GM12865 (cell line): ENCODE data around the gene LAMA2.

ENCODE experiments used
- DNase-seq: peaks from one replicate; pipeline ENCODE4 v3.0.0; 2010; ENCODE audit warnings: low read depth
- H3K4me3 ChIP-seq: 2 replicates; pipeline ENCODE4 v1.5.1; 2011; ENCODE audit warnings: mild to moderate bottlenecking, low read depth, low read length, control low read depth
- CTCF ChIP-seq: IDR thresholded peaks from 2 replicates; pipeline ENCODE4 v1.5.1; 2011; ENCODE audit warnings: low read length, control low read depth, low read depth, inconsistent platforms; ENCODE audit not compliant: insufficient read depth; ENCODE audit errors: missing control alignments

Gene LAMA2

DNA sequence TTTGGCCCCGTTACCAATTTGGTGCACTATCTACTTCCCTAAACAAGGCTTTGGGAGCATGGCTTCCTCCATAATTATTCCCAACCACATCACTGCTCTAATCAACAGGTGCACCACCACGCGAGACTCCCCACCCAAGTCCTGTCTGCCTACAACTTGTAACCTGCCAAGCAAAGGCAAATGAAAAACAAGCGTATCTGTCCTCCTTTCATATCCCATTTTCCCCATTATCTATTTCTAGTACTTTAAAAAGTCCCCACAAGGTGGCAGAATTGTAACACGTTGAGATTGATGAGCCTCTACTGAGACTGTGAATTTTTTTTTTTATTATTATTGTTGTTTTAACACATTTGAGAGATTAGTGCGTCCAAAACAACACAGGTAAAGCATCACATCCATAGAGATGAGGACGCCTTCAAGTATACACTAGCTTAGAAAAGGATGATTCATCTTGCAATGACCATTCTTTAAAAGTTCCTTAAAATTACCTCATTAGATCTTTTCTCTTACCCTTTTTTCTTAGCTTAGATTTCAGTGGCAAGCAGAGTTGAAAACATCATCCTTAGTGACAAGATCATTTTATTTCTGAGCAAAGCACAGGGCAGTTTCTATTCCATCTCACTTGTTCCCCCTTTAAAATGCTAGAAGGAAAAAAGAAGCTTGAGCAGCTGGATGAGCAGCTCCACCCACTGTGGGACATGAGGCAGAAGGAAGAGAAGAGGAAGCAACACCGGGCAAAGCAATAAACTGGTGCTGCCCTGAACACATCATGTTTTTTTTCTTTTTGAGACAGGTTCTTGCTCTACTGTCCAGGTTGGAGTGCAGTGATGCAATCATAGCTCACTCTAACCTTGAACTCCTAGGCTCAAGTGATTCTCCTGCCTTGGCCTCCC, 616.3 kb downstream of the LAMA2 start:
- peak; percentile 54 for DNase-seq
- no peak overlapping the region for H3K4me3 ChIP-seq
- peak; percentile 44 for TF ChIP-seq CTCF

DNA sequence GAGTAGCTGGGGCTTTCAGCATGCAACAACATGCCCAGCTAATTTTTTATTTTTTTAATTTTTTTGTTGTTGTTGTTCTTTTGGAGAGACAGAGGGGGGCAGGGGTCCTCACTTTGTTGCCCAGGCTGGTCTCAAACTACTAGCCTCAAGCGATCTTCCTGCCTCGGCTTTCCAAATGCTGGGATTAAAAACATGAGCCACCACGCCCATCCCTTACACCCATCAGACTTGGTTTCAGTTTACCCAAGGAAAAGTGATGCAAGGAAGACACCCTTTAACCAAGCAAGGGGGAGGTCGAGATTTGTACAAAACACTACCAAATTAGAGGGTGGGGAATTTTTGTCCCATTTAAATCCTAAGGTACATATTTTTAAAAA, 616.9 kb downstream of the LAMA2 start:
- DNase-seq: no peak
- H3K4me3 ChIP-seq: no peak overlapping the region
- no peak for TF ChIP-seq CTCF

DNA sequence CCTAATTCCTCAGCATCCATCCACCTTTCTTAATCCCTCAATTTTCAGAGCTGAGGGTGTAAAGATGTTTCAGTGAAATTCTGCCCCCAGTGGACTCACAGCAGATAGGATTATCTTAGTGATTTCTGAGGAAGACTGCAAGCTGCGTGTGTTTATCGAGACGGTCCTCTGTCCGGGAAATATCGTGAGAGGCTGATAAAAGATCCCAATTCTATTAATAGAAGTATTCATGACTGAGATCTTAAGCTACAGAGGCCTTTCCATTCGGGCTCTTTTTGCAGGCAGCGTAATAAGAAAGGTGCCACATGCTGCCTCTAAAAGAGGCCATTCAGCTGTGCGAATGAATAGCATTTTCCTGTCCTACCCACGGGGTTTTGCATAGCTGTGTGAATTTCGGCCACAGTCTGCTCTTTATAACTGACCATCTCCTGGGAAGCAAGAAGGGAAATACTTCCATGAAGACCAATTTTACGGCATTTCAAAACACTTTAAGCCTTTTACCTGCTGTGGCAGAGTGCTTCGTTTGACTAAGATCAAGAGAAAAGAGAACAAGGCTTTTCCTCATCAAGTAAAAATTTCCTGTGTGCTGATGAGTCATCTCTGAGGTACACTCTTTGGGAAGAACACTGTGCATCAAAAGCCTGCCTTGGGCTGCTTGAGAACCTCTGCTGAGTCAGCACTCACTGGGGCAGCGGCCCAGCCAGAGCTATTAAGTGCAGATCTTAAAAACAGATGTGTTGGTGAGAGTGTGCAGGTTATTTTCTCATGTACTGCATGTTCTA, 618.2 kb downstream of the LAMA2 start:
- peak; percentile 21 for TF ChIP-seq CTCF
- no peak overlapping the region for H3K4me3 ChIP-seq

DNA sequence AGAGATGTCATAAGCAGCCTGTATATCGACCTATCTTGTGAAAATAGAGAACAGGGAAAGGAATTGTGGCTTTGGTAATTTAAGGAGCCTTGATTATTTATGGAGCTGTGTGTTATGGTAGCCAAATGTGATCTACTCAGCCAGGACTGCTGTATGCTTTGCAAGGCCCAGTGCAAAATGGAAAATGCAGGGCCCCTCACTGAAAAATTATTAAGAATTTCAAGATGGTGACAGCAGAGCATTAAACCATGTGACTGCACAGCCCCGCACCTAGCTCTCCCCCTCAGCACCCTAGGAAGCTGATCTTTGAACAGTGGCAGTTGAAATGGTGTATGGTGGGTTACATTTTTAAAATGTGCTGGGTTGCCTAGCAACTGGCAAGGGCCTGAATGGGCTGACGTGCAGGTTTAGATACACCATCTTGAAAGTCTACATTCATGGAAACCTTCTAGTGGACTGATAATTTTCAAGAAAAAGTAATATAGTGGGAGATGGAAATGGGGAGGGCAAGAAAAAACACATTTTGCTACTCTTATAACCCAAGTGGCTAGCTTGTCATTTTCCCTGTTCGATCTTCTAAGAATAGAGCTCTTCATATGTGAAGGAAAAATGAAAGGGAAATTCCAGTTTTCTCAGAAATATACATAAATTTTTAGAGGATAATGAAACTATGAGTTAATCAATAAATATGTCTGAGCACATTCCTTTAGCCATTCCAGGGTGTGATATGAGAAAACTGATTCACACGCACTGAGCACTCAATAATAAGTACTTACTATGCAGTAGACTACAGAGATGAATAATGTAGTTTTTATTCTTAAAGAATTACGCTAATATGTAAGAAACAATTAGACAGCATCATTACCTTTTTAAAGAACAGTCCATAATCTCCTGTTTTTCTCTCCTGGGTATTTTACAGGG, 619.1 kb downstream of the LAMA2 start:
- no peak for TF ChIP-seq CTCF
- DNase-seq: no peak
- no peak overlapping the region for H3K4me3 ChIP-seq

More for the DNA sequence above, 618.2 kb downstream of the LAMA2 start:
- DNase-seq: no peak

DNA sequence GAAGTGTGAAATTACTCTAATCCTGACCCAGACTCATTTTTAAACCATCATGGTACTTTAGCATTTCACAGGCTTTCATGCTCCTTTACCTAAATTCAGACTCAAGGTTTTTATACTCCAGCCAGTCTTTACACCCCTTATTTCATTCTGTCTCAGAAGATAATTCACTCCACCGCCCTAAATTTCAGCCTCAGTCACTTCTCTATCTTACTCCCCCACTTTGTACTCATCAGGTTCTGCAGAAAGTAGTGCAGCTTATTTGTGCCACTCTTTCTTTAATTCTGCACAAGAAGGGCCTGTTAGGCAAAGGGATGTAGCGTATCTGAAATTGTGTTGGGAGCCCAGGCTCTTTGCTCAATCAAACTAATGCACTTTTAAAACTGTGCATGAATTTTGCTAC, 621.5 kb downstream of the LAMA2 start:
- DNase-seq: no peak
- TF ChIP-seq CTCF: no peak

GRCh38 chr6:129507059-129507807, 624.3 kb downstream of the LAMA2 start:
- H3K4me3 ChIP-seq: no peak overlapping the region
- no peak for DNase-seq
- no peak for TF ChIP-seq CTCF

More for the DNA sequence above, 621.5 kb downstream of the LAMA2 start:
- H3K4me3 ChIP-seq: no peak overlapping the region
